ENCODE data around the gene CRK. TPM values are rescaled to one million over a fixed set of nuclear protein-coding genes. Genes with fewer than 3 reads are reported as not detected.
"Not testable (repeated sequence)": the region's sequence is repeated elsewhere in the genome, so short reads cannot be mapped to it uniquely, and the experiment has no call there.

The CRK gene
- total and polyA plus RNA-seq, 2 donors (not counting 1 experiment from before 2014, with no cell fraction given) = 120 to 138 TPM

DNA sequence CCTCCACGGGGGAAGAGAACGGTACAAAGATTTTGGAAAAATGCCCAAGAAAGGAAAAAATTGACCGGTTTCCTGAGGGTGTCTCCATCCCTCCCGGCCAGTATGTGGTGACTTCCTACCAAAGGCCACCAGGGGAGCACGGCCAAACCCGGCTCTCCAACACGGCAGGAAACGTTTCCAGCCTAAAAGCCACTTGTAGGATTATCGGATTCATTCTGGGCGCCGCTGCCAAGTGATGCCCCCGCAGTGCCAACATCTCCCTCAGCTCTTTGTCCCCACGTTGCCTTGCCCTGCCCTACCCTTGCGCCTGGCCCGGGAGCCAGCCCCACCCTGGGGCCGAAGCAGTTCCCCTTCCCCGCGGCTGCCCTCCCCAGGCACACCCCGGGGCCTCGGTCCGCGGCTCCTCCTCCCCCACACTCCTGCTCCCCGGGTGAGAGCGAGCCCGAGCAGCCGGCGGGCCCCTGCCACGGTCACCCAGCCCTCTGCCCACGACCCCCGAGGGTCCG is 688 bp downstream of the CRK start:
- no peaks in the 10 kb centered on the region for H3K36me3 ChIP-seq (ENCODE audit: control insufficient read depth, insufficient read depth, low read length)
- no peak overlapping the region for H2AFZ ChIP-seq (ENCODE audit: low read length)
- H3K4me1 ChIP-seq (ENCODE audit: control insufficient read depth, extremely low read depth, insufficient read depth, low read length) = peaks cover 2% of the 10 kb centered on the region
- H3K4me3 ChIP-seq (replicated peaks in 1 of 4; ENCODE audit: control extremely low read depth in 1 of 4, insufficient read depth in 1 of 4, low read depth in 3 of 4, low read length in 4 of 4) = peak overlapping the region; percentile 45 to 92 (median 84)
- no peaks in the 10 kb centered on the region for H4K20me1 ChIP-seq (ENCODE audit: control insufficient read depth, extremely low read depth, insufficient read depth, low read length)
- H3K27me3 ChIP-seq (ENCODE audit: control insufficient read depth, insufficient read depth, low read length) = no peaks in the 10 kb centered on the region
- peak; percentile 67 to 70 for DNase-seq (ENCODE audit: low read depth in 2 of 2)
- peak overlapping the region; percentile 97 for H3K9ac ChIP-seq (ENCODE audit: insufficient read depth, low read length)
- peak overlapping the region; percentile 98 for H3K4me2 ChIP-seq (ENCODE audit: extremely low read depth, insufficient read depth, low read length)
- no peak for TF ChIP-seq EZH2 (IDR thresholded peaks at IDR 0.05; ENCODE audit: low read length, missing control alignments)
- TF ChIP-seq CTCF (conservative IDR thresholded peaks at IDR 0.05 in 1 of 2, IDR thresholded peaks at IDR 0.05 in 1 of 2; ENCODE audit: low read depth in 1 of 2, low read length in 2 of 2) = peak; percentile 57 to 77
- no peaks in the 10 kb centered on the region for H3K9me3 ChIP-seq (ENCODE audit: control insufficient read depth, insufficient read depth, low read depth, low read length)
- H3K79me2 ChIP-seq (ENCODE audit: control insufficient read depth, insufficient read depth, low read length) = peaks cover 56% of the 10 kb centered on the region
- H3K27ac ChIP-seq (ENCODE audit: insufficient read depth, low read length) = peak overlapping the region; percentile 95

- peak overlapping the region; percentile 98 for H3K4me2 ChIP-seq (ENCODE audit: extremely low read depth, insufficient read depth, low read length)
- H2AFZ ChIP-seq (ENCODE audit: low read length) = no peak overlapping the region
- peak overlapping the region; percentile 45 to 92 (median 84) for H3K4me3 ChIP-seq (replicated peaks in 1 of 4; ENCODE audit: control extremely low read depth in 1 of 4, insufficient read depth in 1 of 4, low read depth in 3 of 4, low read length in 4 of 4)
- no peaks in the 10 kb centered on the region for H4K20me1 ChIP-seq (ENCODE audit: control insufficient read depth, extremely low read depth, insufficient read depth, low read length)
- no peak for DNase-seq (ENCODE audit: low read depth in 2 of 2)
- peak overlapping the region; percentile 95 for H3K27ac ChIP-seq (ENCODE audit: insufficient read depth, low read length)
- no peaks in the 10 kb centered on the region for H3K36me3 ChIP-seq (ENCODE audit: control insufficient read depth, insufficient read depth, low read length)
- H3K4me1 ChIP-seq (ENCODE audit: control insufficient read depth, extremely low read depth, insufficient read depth, low read length) = peaks cover 2% of the 10 kb centered on the region
- TF ChIP-seq CTCF (conservative IDR thresholded peaks at IDR 0.05 in 1 of 2, IDR thresholded peaks at IDR 0.05 in 1 of 2; ENCODE audit: low read depth in 1 of 2, low read length in 2 of 2) (no peak), EZH2 (IDR thresholded peaks at IDR 0.05; ENCODE audit: low read length, missing control alignments) (no peak)
- H3K79me2 ChIP-seq (ENCODE audit: control insufficient read depth, insufficient read depth, low read length) = peaks cover 64% of the 10 kb centered on the region
- no peaks in the 10 kb centered on the region for H3K9me3 ChIP-seq (ENCODE audit: control insufficient read depth, insufficient read depth, low read depth, low read length)
- H3K27me3 ChIP-seq (ENCODE audit: control insufficient read depth, insufficient read depth, low read length) = no peaks in the 10 kb centered on the region
- H3K9ac ChIP-seq (ENCODE audit: insufficient read depth, low read length) = peak overlapping the region; percentile 37
Observed at GRCh38 chr17:1454541-1454940, 1.5 kb downstream of the CRK start.

DNA sequence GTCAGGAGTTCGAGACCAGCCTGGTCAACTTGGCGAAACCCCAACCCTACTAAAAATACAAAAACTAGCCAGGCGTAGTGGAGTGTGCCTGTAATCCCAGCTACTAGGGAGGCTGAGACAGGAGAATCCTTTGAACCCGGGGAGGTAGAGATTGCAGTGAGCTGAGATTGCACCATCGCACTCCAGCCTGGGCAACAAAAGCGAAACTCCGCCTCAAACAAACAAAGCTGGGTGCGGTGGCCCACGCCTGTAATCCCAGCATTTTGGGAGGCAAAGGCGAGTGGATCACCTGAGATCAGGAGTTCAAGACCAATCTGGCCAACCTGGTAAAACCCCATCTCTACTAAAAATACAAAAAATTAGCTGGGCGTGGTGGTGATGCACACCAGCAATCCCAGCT is 2.3 kb downstream of the CRK start:
- H3K79me2 ChIP-seq (ENCODE audit: control insufficient read depth, insufficient read depth, low read length) = peaks cover 73% of the 10 kb centered on the region
- H3K4me1 ChIP-seq (ENCODE audit: control insufficient read depth, extremely low read depth, insufficient read depth, low read length); H3K9me3 ChIP-seq (ENCODE audit: control insufficient read depth, insufficient read depth, low read depth, low read length); H3K4me3 ChIP-seq (replicated peaks in 1 of 4; ENCODE audit: control extremely low read depth in 1 of 4, insufficient read depth in 1 of 4, low read depth in 3 of 4, low read length in 4 of 4); H2AFZ ChIP-seq (ENCODE audit: low read length); H3K36me3 ChIP-seq (ENCODE audit: control insufficient read depth, insufficient read depth, low read length); H3K27me3 ChIP-seq (ENCODE audit: control insufficient read depth, insufficient read depth, low read length); H3K4me2 ChIP-seq (ENCODE audit: extremely low read depth, insufficient read depth, low read length); H4K20me1 ChIP-seq (ENCODE audit: control insufficient read depth, extremely low read depth, insufficient read depth, low read length); H3K27ac ChIP-seq (ENCODE audit: insufficient read depth, low read length); H3K9ac ChIP-seq (ENCODE audit: insufficient read depth, low read length); DNase-seq (ENCODE audit: low read depth in 2 of 2): not testable (repeated sequence)

Data from fibroblast of lung (primary cell).